GM21619 (cell line): ENCODE data around the gene BET1.
"Not testable (repeated sequence)": the region's sequence is repeated elsewhere in the genome, so short reads cannot be mapped to it uniquely, and the experiment has no call there.

Experiments
- ATAC-seq: cut with Tn5 transposase; IDR thresholded peaks from one replicate; pipeline ENCODE4 v1.9.1; 2021; ENCODE audit not compliant: unreplicated experiment

The BET1 gene, protein sequence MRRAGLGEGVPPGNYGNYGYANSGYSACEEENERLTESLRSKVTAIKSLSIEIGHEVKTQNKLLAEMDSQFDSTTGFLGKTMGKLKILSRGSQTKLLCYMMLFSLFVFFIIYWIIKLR

DNA sequence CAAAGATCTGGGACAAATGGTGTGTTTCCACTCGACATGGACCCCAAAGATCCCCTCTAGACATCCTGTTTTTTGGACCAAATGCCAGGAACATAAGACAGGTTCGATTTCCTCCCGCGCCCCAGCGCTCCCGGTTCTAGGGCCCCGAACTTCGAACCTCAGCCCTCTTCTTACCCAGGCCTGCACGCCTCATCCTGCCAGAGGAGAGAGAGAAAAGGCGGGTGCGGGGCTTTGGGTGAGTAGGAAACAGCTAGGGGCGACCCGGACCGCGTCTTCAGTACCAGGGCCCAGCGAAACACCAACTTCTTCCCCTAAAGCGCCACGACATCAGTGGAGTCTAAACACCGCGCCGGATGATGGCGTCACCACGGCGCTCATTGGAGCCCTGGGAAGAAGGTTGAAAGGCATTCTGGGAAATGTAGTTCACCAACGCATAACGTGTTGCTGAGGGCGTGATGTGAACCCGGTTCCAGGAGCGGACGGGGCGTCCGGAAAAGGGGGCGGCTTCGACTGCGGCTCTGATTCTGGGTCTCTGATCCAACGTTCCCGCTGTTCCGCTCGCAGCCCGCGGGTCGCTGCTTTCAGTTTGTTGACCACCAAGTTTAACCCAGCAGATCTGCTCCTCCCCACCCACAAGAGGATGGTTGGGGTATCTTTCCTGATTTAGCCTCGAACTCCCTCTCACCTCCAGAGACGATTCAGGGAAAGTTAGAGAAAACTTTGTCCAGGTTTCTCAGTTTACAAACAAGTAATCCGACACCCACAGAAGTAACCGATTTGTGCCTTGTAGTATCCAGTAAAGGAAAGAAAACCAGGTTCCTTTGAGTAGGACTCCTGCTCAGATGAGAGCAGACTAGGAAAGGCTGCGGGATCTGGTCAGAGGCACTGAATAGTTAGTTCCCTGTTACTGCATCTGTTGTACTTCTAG is at the start of gene BET1:
TSS of gene BET1 (minus strand) at position 332 of the 928 bp plus-strand sequence. CDS start at position 193, 139 bp downstream.
- peak; percentile 94 for ATAC-seq

DNA sequence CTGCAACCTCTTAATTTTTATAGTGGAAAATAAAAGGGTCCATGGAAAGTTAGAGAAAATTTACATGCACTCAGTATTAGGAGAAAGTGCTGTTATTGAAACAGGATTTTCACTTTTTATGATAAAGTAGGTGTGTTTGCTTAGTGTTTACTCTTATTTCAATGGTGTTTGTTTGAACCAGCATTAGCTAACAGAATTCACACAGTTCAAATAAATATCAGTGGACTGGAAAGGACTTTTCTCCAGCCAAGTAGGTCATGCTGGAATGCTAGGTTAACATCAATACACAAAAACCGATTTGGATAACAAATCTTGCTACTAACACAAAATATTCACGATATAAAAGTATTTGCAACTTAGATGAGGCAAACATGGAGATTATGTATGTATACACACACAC is 49.4 kb upstream of the BET1 start:
- ATAC-seq = no peak

DNA sequence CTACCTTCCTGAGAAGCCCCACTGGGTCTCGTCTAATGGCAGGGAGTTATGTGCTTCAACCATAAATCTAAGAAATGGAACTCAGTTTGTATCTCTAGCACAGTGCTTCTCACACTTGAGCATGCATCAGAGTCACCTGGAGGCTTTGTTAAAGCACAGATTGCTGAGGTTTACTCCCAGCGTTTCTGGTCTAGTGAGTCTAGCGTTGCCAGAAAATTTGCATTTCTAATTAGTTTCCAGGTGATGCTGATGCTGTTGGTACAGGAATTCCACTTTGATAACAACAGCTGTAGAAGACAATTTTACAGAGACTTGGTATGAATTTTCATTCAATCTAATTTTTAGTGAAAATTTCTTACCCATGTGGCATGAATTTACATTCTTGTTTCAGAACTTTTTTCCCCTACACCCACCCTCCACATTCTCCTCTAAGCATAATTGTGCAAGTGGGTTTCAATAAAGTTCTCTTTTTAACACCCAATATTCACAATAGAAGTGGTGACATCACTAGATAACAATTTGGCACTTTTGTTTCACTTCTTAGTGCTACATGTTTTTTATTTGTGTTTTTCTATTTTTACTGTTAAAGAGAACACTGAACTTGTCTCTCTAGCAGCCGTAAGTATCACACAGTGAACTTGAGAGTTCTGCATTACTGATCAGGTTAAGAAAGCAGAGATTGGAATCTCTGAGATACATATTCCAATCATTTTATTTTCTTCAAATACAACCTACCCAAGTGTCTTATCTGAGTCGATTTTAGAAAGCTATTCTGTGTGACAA is 48.4 kb upstream of the BET1 start:
- ATAC-seq = peak; percentile 41

DNA sequence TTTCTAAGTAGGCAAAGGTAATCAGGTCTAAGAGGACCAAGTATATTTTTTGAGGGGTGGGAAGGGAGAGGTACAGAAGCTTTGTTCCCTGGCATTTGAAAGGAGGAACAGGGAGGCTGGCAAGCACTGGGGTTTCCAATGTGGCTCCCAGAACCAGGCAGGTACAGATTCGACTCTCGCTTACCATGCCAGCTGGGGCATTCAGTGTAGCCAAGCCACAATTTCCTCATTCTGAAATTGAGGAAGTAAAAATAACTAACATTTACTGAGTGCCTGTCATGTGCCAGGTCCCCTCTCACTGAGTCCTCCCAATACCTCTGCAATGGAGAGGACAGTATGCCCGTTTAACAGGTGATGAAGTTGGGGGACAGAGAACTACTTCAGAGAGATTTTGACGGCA is 45.9 kb upstream of the BET1 start:
- peak; percentile 72 for ATAC-seq

DNA sequence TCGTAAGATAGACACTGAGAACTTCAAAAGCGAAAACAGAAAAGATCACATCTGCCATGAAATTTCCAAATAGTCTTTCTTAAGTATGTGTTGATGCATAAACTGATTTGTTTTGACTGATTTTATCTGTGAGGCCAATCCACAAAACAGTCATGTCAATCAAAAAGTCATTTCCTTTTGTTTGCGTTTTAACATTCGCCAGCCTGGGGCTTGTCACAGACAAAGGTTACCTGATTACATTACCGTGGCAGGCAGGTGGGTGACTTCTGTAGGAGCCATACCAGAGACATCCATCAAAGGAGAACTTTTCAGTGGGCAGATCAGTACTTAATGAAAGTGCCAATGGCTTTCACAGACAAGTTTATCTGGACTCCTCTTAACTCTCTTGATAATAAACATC is 45.5 kb upstream of the BET1 start:
- peak; percentile 10 for ATAC-seq

DNA sequence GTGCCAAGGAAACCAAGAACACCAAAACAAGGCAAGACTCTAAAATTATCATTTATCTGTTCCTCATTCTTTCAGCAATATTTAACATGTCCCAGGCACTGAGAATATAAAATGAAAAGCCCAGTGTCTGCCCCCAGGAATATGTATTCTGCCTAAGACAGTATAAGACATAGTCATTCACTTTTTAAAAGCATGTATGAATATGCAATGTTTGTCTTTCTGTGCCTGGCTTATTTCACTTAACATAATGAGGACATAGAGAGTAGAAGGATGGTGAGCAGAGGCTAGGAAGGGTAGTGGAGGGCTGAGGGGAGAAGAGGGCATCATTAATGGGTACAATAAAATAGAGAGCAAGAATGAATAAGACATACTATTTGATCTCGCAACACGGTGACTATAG is 44.6 kb upstream of the BET1 start:
- no peak for ATAC-seq

DNA sequence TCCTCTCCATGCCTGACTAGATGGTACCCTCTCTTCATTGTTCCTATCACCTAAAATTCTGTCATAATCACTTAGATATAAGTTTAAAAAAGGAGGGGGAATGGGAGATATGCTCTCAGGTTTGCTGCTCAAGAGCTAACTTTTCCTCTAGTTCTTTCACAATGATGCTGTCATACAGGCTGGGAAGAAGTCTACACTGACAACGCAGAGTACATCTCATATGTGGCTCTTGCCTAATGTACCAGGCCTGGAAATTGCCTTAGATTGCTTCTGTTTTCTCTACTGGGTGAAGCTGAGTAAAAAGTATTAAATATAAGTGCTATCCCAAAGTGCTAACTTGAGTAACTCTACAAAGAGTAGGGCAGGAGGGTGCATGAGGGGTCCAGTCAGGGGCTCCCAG is 43.8 kb upstream of the BET1 start:
- no peak for ATAC-seq

DNA sequence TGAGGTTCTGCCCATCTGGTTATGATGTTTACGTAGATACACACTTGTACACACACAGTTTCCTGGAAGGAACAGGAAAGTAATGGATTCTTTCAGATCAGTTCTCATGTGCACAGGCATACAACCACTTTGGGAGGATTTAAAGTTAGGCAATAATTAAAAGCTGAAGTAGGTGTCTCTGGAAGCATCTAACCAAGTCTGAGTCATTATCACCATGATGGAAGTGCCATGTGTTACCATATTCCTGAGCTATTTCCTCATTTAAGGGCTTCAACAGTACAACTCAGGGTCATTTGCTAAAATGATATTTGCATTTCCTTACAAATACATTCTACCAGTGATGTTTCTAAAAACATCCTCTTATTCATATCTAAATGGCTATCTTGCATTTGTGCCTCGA is 41.4 kb upstream of the BET1 start:
- no peak for ATAC-seq

DNA sequence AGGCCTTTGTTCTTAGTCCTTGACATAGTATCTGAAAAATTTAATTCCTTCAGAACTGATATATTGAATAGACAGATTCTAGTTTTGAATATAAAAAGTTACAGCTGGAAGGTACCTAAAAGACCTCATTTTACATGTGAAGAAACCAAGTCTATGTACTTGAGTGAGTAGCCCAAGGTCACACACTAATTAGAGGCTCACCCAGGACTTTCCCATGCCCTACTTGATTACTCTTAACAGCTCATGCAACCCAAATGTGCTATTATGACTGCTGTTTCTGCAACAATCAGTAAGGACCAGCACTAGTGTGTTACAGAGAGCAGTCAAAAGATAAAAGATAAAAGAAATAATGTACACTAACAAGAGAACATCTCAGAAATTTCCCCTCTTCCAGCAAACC is 40.7 kb upstream of the BET1 start:
- ATAC-seq = no peak

DNA sequence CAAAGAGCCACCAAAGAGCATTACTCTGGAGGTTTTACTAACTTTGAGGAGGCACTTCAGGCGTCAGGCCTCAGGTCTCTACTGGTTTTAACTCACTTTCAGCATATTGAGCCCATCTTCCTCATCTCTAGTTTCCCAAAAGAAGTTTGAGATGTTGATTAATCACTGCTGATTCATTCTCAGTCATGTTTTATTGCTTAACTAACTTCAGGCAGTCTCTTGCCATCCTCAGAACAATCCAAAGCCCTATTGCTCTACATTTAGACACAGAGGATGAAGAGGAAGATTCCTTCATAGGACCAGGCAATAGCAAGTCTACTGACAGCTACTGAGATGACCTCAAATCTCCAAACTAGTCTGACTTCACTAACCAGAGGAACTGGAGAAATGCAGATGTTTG is 39.1 kb upstream of the BET1 start:
- no peak for ATAC-seq

DNA sequence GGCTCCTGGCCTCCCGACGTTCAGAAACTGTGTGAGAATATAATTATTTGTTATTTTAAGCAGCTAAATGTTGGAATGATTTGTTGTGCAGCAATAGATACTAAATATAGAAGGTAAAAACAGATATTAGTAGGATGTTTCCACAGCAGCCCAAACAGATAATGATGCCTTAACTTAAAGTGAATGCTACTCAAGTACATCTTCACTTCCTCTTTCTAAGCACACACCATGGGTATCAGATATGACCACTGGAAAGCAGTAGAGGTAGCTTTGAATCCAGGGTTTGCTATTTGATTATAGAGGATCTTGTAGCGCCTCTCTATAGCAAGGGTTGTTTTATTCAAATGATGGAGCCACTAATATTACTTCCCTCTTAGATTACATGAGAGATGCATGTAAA is 38.2 kb upstream of the BET1 start:
- peak; percentile 85 for ATAC-seq

DNA sequence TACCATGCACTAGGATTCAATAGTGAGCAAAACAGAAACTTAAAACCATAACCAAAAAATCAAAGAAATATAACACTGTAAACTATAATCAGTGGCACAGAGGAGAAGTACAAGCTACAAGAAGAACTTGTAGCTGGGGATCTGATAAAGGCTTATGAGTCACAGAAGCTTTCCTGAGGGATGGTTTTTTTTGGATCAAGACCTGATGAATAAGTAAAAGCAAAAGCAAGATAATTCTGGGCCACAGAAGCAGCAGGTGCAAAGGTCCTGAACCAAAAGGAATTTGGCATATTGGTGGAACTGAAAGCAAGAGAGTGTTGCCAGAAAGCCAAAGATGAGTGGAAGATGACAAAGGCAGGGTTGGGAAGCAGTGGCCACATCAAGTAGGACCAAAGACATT is 37.4 kb upstream of the BET1 start:
- ATAC-seq = no peak

DNA sequence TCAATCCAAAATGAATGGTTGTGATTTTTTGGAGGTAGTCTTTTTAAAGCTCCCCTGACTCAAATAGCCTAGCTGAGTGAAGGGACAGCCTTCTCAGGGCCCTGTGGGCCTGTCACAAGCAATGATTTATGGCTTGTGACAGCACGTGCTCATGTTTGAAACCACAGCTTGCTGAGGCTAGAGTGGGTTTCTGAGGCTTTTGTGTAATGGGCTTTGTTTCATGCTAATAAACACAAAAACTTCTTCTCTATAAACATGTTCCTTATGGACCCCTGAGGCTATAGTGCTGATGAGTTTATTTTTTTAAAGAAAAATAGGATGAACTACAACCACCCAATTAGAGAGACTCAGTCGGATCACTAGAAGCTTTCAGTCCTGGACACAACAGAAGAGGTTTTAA is 36.1 kb upstream of the BET1 start:
- ATAC-seq = no peak

DNA sequence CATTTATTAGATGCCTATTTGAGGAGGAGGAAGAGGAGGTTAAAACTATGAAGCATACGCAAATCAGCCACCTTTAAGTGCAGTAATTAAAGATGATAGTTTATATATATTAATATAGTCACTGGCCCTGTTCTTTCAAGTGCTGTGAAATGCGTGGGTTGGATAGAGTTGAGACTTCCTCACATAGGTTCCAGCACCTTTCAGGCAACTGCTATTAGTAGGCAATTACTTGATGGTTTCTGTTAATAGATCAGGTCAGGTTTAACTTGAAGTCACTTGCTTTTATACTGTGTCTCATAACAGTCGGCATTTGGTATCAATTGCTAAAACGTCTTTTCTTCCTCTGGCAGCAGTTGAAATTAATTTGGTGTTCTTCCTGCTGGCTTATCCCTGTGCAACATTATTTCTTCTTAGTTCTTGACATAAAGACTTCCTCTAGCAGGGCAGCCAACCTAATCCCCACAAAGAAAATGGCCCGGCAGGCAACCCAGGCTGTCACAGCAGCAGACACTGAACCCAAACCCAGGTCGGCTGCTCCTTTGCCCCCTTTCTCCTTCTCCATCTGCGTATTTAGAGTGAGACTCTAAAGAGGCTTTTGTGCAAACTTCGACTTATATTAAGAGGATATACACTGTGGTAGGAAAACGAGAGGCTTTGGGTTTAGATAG is 35.3 kb upstream of the BET1 start:
- no peak for ATAC-seq

DNA sequence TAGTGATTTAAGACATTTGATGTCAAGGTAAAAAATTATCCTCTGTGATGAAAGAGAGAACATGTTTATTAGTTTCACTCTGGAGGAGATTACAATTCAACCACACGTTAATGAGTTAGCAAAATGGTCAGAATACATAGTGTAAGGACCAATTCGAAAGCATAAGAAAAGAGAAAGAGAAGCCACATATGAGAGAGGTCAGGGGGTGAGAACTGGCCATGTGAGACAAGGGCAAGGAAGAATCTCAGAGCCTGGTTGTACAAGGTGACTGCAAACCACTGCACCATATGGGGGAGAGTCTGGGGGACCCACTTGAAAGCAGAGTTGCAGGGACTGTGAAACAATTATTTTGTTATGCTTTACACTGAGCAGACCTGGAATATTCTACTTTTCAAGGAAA is 27.7 kb upstream of the BET1 start:
- ATAC-seq = no peak

DNA sequence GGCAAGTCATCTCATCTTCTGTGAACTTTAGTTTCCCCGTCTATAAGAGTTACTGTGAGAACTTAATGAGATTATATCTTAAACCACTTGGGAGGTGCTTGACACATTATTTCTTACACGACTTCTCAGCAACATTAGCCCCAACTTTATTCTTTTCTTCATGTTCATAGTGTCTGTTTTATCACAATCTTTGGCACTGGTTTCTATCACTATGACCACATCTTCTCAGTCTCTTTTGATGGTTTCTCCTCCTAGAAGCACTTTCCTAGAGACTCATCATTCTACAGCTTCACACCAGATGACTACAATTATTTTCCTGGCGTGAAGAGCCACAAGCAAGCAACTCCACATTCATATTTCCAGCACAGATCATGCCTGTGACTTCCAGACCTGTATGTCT is 26.5 kb upstream of the BET1 start:
- ATAC-seq = no peak

DNA sequence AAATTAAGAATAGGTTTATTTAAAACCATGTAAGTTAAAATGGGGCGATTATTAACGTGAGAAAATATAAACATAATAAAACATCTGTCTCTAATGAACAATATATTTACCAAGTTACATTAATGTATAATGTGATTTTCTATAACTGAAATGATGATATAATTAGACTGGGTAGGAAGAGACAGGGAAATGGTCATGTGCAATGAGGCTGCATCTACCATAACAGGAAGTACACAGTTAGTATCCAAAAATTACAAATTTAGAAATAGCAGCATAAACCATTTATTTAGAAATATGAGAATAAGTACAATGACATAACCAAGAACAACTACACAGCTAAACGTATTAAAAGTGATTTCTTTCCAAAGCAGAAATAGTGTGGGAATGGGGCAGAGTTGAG is 25.8 kb upstream of the BET1 start:
- no peak for ATAC-seq

DNA sequence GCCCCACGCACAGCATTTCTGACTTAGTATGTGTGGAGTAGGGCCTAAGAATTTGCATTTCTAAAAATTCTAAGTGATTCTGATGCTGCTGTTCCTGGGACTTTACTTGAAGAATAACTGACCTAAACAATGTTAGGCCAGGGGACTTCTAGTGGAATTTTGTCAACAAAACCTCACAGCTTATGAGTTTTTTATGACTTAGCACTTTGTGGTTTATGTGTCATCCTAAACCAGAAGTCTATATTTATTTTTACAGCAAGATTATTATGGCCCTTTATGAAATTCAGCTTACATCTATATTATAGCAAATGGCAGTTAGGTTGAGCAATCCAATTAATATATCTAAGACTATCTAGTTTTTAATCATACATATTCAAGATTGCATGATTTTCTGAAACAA is 24.6 kb upstream of the BET1 start:
- no peak for ATAC-seq

DNA sequence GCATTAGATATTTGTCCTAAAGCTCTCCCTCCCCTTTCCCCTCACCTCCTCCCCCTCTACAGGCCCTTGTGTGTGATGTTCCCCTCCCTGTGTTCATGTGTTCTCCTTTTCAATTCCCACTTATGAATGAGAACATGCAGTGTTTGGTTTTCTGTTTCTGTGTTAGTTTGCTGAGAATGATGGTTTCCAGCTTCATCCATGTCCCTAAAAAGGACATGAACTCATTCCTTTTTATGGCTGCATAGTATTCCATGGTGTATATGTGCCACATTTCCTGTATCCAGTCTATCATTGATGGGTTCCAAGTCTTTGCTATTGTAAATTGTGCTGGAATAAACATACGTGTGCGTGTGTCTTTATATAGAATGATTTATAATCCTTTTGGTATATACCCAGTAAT is 22.5 kb upstream of the BET1 start:
- ATAC-seq = not testable (repeated sequence)

DNA sequence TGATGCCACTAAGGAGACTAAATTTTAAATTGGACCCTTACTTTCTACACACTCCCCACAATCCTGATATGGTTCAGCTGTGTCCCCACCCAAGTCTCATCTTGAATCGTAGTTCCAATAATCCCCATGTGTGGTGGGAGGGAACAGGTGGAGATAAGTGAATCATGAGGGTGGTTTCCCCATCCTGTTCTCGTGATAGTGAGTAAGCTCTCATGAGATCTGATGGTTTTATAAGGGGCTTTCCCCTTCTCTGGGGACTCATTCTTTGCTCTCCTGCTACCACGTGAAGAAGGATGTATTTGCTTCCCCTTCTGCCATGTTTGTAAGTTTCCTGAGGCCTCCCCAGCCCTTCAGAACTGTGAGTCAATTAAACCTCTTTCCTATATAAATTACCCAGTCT is 18.4 kb upstream of the BET1 start:
- ATAC-seq = no peak

DNA sequence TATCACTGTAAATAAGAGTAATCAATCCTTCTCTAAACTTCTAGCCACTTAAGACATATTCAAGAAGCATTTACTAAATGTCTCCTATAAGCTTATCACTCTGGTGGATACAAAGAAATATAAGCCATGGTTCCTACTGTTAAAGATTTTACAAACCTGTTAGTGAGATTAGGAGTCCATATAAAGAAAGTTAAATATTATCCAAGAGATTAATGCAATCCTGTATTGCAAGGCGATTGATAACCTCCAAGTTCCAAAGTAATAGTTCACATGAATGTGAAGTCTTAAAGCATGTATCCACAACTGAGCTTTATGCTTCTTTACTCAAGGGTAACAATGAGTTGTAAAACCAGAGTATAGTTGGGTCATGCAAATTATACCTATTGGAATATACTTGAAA is 12.6 kb upstream of the BET1 start:
- no peak for ATAC-seq
